PC-3 (cell line): ENCODE data around the gene NEBL.

Source experiments
- EZH2phosphoT487 ChIP-seq: fragments of 300-600 bp; sonication (generic); IDR thresholded peaks from 2 replicates; pipeline ENCODE4 v1.6.1; 2018; ENCODE audit warnings: mild to moderate bottlenecking, antibody characterized with exemption, low read length, borderline replicate concordance
- TF ChIP-seq, protein P1 (sequence below): fragments of 300-600 bp; sonication (generic); conservative IDR thresholded peaks from 2 replicates; pipeline ENCODE4 v1.5.1; 2017; ENCODE audit warnings: antibody characterized with exemption, low read depth, mild to moderate bottlenecking, low read length

DNA sequence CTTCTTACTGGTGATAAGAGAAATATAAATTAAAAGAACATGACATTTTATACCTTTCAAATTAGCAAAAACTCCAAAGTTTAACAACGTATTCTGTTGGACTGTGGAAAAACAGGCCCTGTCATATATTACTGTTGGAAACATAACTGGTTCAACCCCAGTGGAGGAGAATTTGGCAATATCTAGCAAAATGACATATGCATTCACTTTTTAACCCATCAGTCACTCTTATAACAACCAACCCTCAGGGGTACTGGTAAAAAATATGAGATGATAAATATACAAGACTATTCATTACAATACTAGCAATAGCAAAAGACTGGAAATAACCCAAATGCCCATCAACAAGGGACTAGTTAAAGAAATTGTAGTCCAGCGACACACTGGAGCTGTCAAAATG is 22.9 kb upstream of the NEBL start:
- TF ChIP-seq, protein P1, sequence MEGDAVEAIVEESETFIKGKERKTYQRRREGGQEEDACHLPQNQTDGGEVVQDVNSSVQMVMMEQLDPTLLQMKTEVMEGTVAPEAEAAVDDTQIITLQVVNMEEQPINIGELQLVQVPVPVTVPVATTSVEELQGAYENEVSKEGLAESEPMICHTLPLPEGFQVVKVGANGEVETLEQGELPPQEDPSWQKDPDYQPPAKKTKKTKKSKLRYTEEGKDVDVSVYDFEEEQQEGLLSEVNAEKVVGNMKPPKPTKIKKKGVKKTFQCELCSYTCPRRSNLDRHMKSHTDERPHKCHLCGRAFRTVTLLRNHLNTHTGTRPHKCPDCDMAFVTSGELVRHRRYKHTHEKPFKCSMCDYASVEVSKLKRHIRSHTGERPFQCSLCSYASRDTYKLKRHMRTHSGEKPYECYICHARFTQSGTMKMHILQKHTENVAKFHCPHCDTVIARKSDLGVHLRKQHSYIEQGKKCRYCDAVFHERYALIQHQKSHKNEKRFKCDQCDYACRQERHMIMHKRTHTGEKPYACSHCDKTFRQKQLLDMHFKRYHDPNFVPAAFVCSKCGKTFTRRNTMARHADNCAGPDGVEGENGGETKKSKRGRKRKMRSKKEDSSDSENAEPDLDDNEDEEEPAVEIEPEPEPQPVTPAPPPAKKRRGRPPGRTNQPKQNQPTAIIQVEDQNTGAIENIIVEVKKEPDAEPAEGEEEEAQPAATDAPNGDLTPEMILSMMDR = no peak
- TF ChIP-seq EZH2phosphoT487 = no peak
